Measurements from ENCODE around the gene RAB44.

DNA sequence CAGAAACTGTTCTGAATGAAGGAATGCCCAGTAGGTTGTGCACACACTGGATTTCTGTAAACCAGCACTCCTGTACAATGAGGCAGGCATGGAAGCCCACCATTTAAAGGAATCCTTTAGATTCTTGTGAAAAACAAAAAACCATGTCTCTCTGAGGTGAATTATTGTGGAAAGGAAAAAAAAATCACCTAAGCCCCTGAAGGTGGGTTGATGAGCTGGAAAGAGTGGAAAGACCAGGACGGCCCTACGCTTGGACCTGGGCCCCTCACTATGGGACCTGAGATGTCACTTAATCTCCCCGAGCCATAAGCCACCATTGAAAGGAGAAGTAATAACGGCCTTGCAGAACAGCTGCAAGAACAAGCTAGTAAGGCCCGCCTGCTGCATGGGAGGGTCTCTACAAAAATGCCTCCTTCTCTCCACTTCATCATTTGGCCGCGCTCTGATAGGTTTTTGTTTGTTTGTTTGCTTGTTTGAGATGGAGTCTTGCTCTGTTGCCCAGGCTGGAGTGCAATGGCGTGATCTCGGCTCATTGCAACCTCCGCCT, 68.8 kb downstream of the RAB44 start:
- TF ChIP-seq, protein P1, sequence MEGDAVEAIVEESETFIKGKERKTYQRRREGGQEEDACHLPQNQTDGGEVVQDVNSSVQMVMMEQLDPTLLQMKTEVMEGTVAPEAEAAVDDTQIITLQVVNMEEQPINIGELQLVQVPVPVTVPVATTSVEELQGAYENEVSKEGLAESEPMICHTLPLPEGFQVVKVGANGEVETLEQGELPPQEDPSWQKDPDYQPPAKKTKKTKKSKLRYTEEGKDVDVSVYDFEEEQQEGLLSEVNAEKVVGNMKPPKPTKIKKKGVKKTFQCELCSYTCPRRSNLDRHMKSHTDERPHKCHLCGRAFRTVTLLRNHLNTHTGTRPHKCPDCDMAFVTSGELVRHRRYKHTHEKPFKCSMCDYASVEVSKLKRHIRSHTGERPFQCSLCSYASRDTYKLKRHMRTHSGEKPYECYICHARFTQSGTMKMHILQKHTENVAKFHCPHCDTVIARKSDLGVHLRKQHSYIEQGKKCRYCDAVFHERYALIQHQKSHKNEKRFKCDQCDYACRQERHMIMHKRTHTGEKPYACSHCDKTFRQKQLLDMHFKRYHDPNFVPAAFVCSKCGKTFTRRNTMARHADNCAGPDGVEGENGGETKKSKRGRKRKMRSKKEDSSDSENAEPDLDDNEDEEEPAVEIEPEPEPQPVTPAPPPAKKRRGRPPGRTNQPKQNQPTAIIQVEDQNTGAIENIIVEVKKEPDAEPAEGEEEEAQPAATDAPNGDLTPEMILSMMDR (IDR thresholded peaks at IDR 0.05), result no peak; the same call in 1 of the 2 replicates
- TF ChIP-seq, protein P2, sequence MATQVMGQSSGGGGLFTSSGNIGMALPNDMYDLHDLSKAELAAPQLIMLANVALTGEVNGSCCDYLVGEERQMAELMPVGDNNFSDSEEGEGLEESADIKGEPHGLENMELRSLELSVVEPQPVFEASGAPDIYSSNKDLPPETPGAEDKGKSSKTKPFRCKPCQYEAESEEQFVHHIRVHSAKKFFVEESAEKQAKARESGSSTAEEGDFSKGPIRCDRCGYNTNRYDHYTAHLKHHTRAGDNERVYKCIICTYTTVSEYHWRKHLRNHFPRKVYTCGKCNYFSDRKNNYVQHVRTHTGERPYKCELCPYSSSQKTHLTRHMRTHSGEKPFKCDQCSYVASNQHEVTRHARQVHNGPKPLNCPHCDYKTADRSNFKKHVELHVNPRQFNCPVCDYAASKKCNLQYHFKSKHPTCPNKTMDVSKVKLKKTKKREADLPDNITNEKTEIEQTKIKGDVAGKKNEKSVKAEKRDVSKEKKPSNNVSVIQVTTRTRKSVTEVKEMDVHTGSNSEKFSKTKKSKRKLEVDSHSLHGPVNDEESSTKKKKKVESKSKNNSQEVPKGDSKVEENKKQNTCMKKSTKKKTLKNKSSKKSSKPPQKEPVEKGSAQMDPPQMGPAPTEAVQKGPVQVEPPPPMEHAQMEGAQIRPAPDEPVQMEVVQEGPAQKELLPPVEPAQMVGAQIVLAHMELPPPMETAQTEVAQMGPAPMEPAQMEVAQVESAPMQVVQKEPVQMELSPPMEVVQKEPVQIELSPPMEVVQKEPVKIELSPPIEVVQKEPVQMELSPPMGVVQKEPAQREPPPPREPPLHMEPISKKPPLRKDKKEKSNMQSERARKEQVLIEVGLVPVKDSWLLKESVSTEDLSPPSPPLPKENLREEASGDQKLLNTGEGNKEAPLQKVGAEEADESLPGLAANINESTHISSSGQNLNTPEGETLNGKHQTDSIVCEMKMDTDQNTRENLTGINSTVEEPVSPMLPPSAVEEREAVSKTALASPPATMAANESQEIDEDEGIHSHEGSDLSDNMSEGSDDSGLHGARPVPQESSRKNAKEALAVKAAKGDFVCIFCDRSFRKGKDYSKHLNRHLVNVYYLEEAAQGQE (IDR thresholded peaks at IDR 0.05; ENCODE audit: insufficient read depth in 1 of 2, low read depth in 2 of 2, low read length in 1 of 2), result no peak
